SK-N-SH (cell line): ENCODE measurements around the gene CFAP100. TPM values are rescaled to one million over a fixed set of nuclear protein-coding genes. Genes with fewer than 3 reads are reported as not detected.

ENCODE experiments used
- CTCF ChIA-PET: fragments of 300-600, 350-600 bp; formaldehyde crosslinking; extraction: SDS; loops from one replicate; lab custom pipeline; 2021; lab: Yijun Ruan, JAX
- POLR2A ChIA-PET: fragments of 350-600 bp; sonication (Branson Sonifier 250); formaldehyde crosslinking; extraction: SDS; loops from one replicate; lab custom pipeline; 2020; ENCODE audit warnings: antibody characterized with exemption, inconsistent platforms; lab: Yijun Ruan, JAX
- DNase-seq: peaks from one replicate; pipeline ENCODE4 v3.0.0; 2012
- H2AFZ ChIP-seq: fragments of 200-600 bp; sonication (generic); 2 replicates; pipeline ENCODE4 v1.8.1; 2016; ENCODE audit warnings: antibody characterized with exemption, mild to moderate bottlenecking, low read depth
- H3F3A ChIP-seq: fragments of 200-600 bp; sonication (generic); replicated peaks from 2 replicates; pipeline ENCODE3; 2016; ENCODE audit warnings: antibody characterized with exemption, mild to moderate bottlenecking; ENCODE audit not compliant: insufficient read depth
- H3K27ac ChIP-seq, 2 experiments: fragments of 200-500 bp in 1 of 2; fragments of 200-600 bp in 1 of 2; sonication (Bioruptor generic) in 1 of 2; sonication (generic), shearing (Covaris generic) in 1 of 2; 2 replicates each; pipeline versions ENCODE4 v1.5.1 to v1.6.1; 2014 to 2016; ENCODE audit warnings: low read depth in 2 of 2, inconsistent platforms in 1 of 2, low read length in 1 of 2, mild to moderate bottlenecking in 1 of 2, mixed read lengths in 1 of 2
- H3K27me3 ChIP-seq: fragments of 200-600 bp; sonication (generic), shearing (Covaris generic); 2 replicates; pipeline ENCODE4 v1.6.1; 2016; ENCODE audit warnings: mixed run types; ENCODE audit not compliant: insufficient read depth
- H3K36me3 ChIP-seq, 2 experiments: fragments of 200-500 bp in 1 of 2; fragments of 200-600 bp in 1 of 2; sonication (Bioruptor generic) in 1 of 2; sonication (generic) in 1 of 2; replicated peaks in 1 of 2; 2 replicates each; pipeline versions ENCODE3 to v1.5.1; 2014 to 2016; ENCODE audit warnings: low read length in 1 of 2, mild to moderate bottlenecking in 1 of 2; ENCODE audit not compliant: insufficient read depth in 2 of 2, control insufficient read depth in 1 of 2
- H3K4me1 ChIP-seq, 2 experiments: fragments of 200-500 bp in 1 of 2; fragments of 200-600 bp in 1 of 2; sonication (Bioruptor generic) in 1 of 2; sonication (generic), shearing (Covaris generic) in 1 of 2; 2 replicates each; pipeline versions ENCODE4 v1.5.1 to v1.6.1; 2014 to 2016; ENCODE audit warnings: low read depth in 1 of 2, low read length in 1 of 2, mixed run types in 1 of 2; ENCODE audit not compliant: insufficient read depth in 2 of 2, control insufficient read depth in 1 of 2
- H3K4me2 ChIP-seq: fragments of 200-600 bp; sonication (generic), shearing (Covaris generic); 2 replicates; pipeline ENCODE4 v1.6.1; 2017; ENCODE audit warnings: mixed run types
- H3K4me3 ChIP-seq, 2 experiments: fragments of 200-500 bp in 1 of 2; fragments of 200-600 bp in 1 of 2; sonication (Bioruptor generic) in 1 of 2; sonication (generic), shearing (Covaris generic) in 1 of 2; 2 replicates each; pipeline versions ENCODE4 v1.5.1 to v1.8.1; 2014 to 2016; ENCODE audit warnings: low read depth in 2 of 2, inconsistent platforms in 1 of 2, low read length in 1 of 2, mild to moderate bottlenecking in 1 of 2, mixed read lengths in 1 of 2, moderate library complexity in 1 of 2
- H3K79me2 ChIP-seq: fragments of 200-600 bp; sonication (generic); 2 replicates; pipeline ENCODE4 v1.8.1; 2017; ENCODE audit warnings: mild to moderate bottlenecking; ENCODE audit not compliant: insufficient read depth
- H3K9ac ChIP-seq: fragments of 200-600 bp; sonication (generic); 2 replicates; pipeline ENCODE4 v1.6.1; 2017; ENCODE audit warnings: mixed run types
- H3K9me2 ChIP-seq: fragments of 200-600 bp; sonication (generic); 2 replicates; pipeline ENCODE4 v1.6.1; 2017; ENCODE audit warnings: mixed run types
- H3K9me3 ChIP-seq: fragments of 200-600 bp; sonication (generic); 2 replicates; pipeline ENCODE4 v1.6.1; 2017; ENCODE audit warnings: mixed run types, mild to moderate bottlenecking, moderate library complexity
- H4K20me1 ChIP-seq: fragments of 200-600 bp; sonication (generic); 2 replicates; pipeline ENCODE4 v1.6.1; 2017; ENCODE audit warnings: mild to moderate bottlenecking, mixed run types; ENCODE audit not compliant: insufficient read depth
- FOXM1 ChIP-seq: IDR thresholded peaks from 2 replicates; pipeline ENCODE4 v1.4.0; 2012; ENCODE audit warnings: low read depth, mild to moderate bottlenecking
- GABPA ChIP-seq: IDR thresholded peaks from 2 replicates; pipeline ENCODE4 v1.4.0; 2012; ENCODE audit warnings: low read depth, mild to moderate bottlenecking
- MAX ChIP-seq: IDR thresholded peaks from 2 replicates; pipeline ENCODE4 v1.4.0; 2012; ENCODE audit warnings: low read depth
- MEF2A ChIP-seq: IDR thresholded peaks from 2 replicates; pipeline ENCODE4 v1.4.0; 2012; ENCODE audit warnings: low read depth, borderline replicate concordance
- MXI1 ChIP-seq: IDR thresholded peaks from 2 replicates; pipeline ENCODE4 v1.6.1; 2012; ENCODE audit warnings: mild to moderate bottlenecking, low read depth, low read length, improper control_type of control experiment
- NRF1 ChIP-seq: IDR thresholded peaks from 2 replicates; pipeline ENCODE4 v1.6.1; 2012; ENCODE audit warnings: low read depth, mild to moderate bottlenecking, low read length
- PBX3 ChIP-seq: IDR thresholded peaks from 2 replicates; pipeline ENCODE4; 2012
- POLR2AphosphoS5 ChIP-seq: IDR thresholded peaks from 2 replicates; pipeline ENCODE4 v1.6.1; 2012; ENCODE audit warnings: low read depth, low read length
- REST ChIP-seq: IDR thresholded peaks from 2 replicates; pipeline ENCODE4 v1.6.1; 2012; ENCODE audit warnings: mild to moderate bottlenecking, low read depth, low read length, moderate library complexity
- USF2 ChIP-seq: fragments of 150-350 bp; IDR thresholded peaks from 2 replicates; pipeline ENCODE4 v1.6.1; 2017; ENCODE audit warnings: antibody characterized with exemption, low read length, low read depth, borderline replicate concordance
- WGBS: methylation state at CpG from one replicate; pipeline ENCODE4 v1.1.6; 2017; ENCODE audit warnings: low lambda C conversion rate; 5-methylcytosine and 5-hydroxymethylcytosine counted together
- polyA plus RNA-seq, 3 experiments: library from polyadenylated mRNA; depleted of rRNA; stranded (reverse); fragments of >200 nt; gene quantifications; 2 replicates each; pipeline ENCODE4 v1.2.3, GENCODE V29; 2012

Gene CFAP100
- polyA plus RNA-seq, 1 of the 3 experiments (the other 2 are of a cell fraction) = not detected

GRCh38 chr3:126347543-126348161, 47.1 kb upstream of the CFAP100 start:
- no peaks in the 10 kb centered on the region for H3K36me3 ChIP-seq
- no peak overlapping the region for H3K9ac ChIP-seq
- no peaks in the 10 kb centered on the region for H3K79me2 ChIP-seq
- POLR2A ChIA-PET = no interaction called here
- 71% methylated on average over 7 of the region's 8 CpGs for WGBS
- DNase-seq = no peak
- no peaks in the 10 kb centered on the region for H3F3A ChIP-seq
- H3K4me2 ChIP-seq = no peak overlapping the region
- peaks cover 0 to 2% of the 10 kb centered on the region in 2 experiments; a peak in 1 of 4 replicates for H3K4me1 ChIP-seq
- CTCF ChIA-PET = interaction anchor here (1.1 to 2.0 kb wide), 6 partner anchors 10 to 167 kb away, joined by 3 to 13 read pairs (median 4); partner anchors contain the start of genes ALDH1L1 and KLF15
- H3K9me3 ChIP-seq = no peaks in the 10 kb centered on the region
- no peak overlapping the region for H3K27ac ChIP-seq
- no peak overlapping the region for H3K4me3 ChIP-seq
- no peaks in the 10 kb centered on the region for H4K20me1 ChIP-seq
- H3K9me2 ChIP-seq = no peaks in the 10 kb centered on the region
- TF ChIP-seq MXI1 (no peak), NRF1 (no peak), MEF2A (no peak), FOXM1 (no peak), GABPA (no peak), PBX3 (no peak), REST (no peak), MAX (no peak), USF2 (no peak), POLR2AphosphoS5 (no peak)
- no peak overlapping the region for H2AFZ ChIP-seq
- no peaks in the 10 kb centered on the region for H3K27me3 ChIP-seq
